Pancreas (tissue), 10 donors: ENCODE data around the gene PEX7. TPM values are rescaled to one million over a fixed set of nuclear protein-coding genes. Genes with fewer than 3 reads are reported as not detected.

Source experiments
- ATAC-seq, 4 donors: fragments of 200-7000 bp; cut with Tn5 transposase; one replicate each; pipeline versions ENCODE4 v1.8.0 to v1.9.1; 2020; ENCODE audit warnings: mild to moderate bottlenecking in 4 of 4, moderate library complexity in 4 of 4
- DNase-seq, 6 donors: peaks; one replicate each; pipeline ENCODE4 v3.0.0-alpha.2; 2020
- FAIRE-seq: peaks from 2 replicates; lab custom pipeline; 2012; peaks lifted over from hg19 to GRCh38; lab: Jason Lieb, UNC
- H3K27ac ChIP-seq, 4 donors: fragments of 200-600 bp; sonication (generic); 1 replicate in 3 of 4; 2 replicates in 1 of 4; pipeline versions ENCODE4 v1.5.0 to v1.8.0; 2020
- H3K27me3 ChIP-seq, 4 donors: fragments of 200-600 bp; one replicate each; pipeline ENCODE4 v1.8.0; 2021
- H3K36me3 ChIP-seq, 3 donors: fragments of 200-600 bp; sonication (generic) in 1 of 3; one replicate each; pipeline versions ENCODE4 v1.5.0 to v1.8.0; 2020 to 2021
- H3K4me1 ChIP-seq, 3 donors: fragments of 200-600 bp; one replicate each; pipeline ENCODE4 v1.8.0; 2021
- H3K4me3 ChIP-seq, 4 donors: fragments of 200-600 bp; sonication (generic) in 2 of 4; one replicate each; pipeline versions ENCODE4 v1.5.0 to v1.8.0; 2020 to 2021
- H3K9me3 ChIP-seq, 4 donors: fragments of 200-600 bp; one replicate each; pipeline ENCODE4 v1.8.0; 2021
- WGBS, 2 donors: extraction: QIAGEN DNeasy Blood & Tissue Kit; methylation state at CpG; one replicate each; pipeline ENCODE4 v1.1.7; 2013; 5-methylcytosine and 5-hydroxymethylcytosine counted together
- intact Hi-C, 3 donors: fragments of 100-400 bp; cut with DNase I; formaldehyde crosslinking; loops; one replicate each; pipeline versions ENCODE4 v1.11.1 to v1.14.2; 2022
- polyA plus RNA-seq, 2 donors: library from polyadenylated mRNA; stranded (reverse); fragments of 200-250 nt; gene quantifications; one replicate each; pipeline ENCODE4 v1.2.3, GENCODE V29; 2013
- total RNA-seq, 6 donors: library from RNA; stranded (reverse); fragmentation: NEBNext Ultra II Directional in 4 of 6; extraction: Animal tissue kit (Norgen Biotek cat#: 25700) in 4 of 6; gene quantifications; one replicate each; pipeline versions ENCODE4 v1.2.1 to v1.2.4, GENCODE V29; 2021 to 2023
- TF ChIP-seq, protein P1 (sequence below), 4 donors: fragments of 200-600 bp; sonication (generic) in 3 of 4; IDR thresholded peaks; one replicate each; pipeline versions ENCODE4 v1.5.0 to v1.8.0; 2021; ENCODE audit warnings: antibody characterized with exemption in 4 of 4
- donor health status: healthy with polysubstance abuse.
- donor health status: DM: no; HTN: no; CAD: no; lungs with moderate emphysema.
- donor health status: DM: no; HTN: no; CAD: no.
- donor health status: control.
- donor health status: control.
- donor health status: Bipolar disorder and iron deficiency.
- donor health status: DM: yes; HTN: yes; CAD: no.
- donor health status: DM: no; HTN: no; CAD: no.
- donor health status: DM: no; HTN: no; CAD: no.
- donor health status: DM: yes; HTN: yes; CAD: no.

PEX7 gene
- total and polyA plus RNA-seq, 8 donors: 3.9 to 9.3 (median 6.8) TPM

DNA sequence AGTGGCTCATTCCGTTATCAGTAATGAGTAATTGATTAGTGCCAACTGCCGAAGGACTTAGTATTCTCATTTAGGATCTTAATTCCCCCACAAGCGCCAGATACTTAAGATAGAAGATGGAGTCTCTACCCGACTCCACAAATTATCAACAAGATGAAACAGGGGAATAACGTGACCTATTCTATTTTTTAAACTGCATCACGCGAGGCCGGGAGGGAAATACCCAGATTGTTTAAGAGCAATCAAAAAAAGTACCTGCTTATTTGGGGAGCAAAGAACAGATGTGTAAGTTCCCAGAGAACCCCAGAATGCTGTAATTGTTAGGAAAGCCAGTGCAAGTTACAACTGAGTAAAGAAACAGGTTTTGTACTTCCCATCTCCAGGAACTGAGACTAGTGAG is 29.0 kb upstream of the PEX7 start:
- H3K9me3 ChIP-seq: no peaks in the 10 kb centered on the region
- H3K4me1 ChIP-seq: peaks cover 0 to 5% (median 2%) of the 10 kb centered on the region in 3 donors
- ATAC-seq: no peak
- H3K27me3 ChIP-seq: no peaks in the 10 kb centered on the region
- H3K36me3 ChIP-seq: no peaks in the 10 kb centered on the region
- TF ChIP-seq, protein P1, sequence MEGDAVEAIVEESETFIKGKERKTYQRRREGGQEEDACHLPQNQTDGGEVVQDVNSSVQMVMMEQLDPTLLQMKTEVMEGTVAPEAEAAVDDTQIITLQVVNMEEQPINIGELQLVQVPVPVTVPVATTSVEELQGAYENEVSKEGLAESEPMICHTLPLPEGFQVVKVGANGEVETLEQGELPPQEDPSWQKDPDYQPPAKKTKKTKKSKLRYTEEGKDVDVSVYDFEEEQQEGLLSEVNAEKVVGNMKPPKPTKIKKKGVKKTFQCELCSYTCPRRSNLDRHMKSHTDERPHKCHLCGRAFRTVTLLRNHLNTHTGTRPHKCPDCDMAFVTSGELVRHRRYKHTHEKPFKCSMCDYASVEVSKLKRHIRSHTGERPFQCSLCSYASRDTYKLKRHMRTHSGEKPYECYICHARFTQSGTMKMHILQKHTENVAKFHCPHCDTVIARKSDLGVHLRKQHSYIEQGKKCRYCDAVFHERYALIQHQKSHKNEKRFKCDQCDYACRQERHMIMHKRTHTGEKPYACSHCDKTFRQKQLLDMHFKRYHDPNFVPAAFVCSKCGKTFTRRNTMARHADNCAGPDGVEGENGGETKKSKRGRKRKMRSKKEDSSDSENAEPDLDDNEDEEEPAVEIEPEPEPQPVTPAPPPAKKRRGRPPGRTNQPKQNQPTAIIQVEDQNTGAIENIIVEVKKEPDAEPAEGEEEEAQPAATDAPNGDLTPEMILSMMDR (IDR thresholded peaks at IDR 0.05): no peak
- no peak for FAIRE-seq
- 5 to 7% methylated on average over 8 of the region's 8 CpGs for WGBS, 2 donors
- intact Hi-C loops: loop anchor here in 2 of 3 donors (5.0 to 10.0 kb wide), 2 partner anchors 146 to 209 kb away; no protein-coding TSS in a partner anchor
- DNase-seq: no peak
- H3K27ac ChIP-seq: peak overlapping the region; percentile 95 to 99 (median 98)
- peak overlapping the region; percentile 62 to 91 (median 86) for H3K4me3 ChIP-seq

DNA sequence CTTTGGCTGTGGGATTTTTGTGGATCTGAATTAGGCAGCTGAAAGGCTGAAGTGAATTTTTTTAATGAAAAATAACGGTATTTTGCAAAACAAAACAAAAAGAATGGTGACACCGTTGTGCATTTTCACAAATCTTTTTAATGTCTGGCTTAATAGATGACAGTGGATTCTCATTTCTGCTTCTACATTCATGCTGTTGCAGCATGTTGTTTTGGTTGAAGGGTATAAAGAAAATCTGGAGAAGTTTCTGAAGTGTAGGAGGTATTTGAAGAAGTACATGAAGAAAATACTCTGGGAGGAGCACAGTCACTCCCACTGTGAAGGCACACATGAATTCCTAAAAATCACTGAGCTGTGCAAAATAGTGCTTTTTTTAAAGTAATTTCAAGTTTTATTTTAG is 27.0 kb upstream of the PEX7 start:
- Histone ChIP-seq H3K36me3 (no peaks in the 10 kb centered on the region), H3K4me3 (no peak overlapping the region), H3K9me3 (no peaks in the 10 kb centered on the region), H3K27ac (no peak overlapping the region), H3K4me1 (no peaks in the 10 kb centered on the region), H3K27me3 (no peaks in the 10 kb centered on the region)
- no peak for DNase-seq
- intact Hi-C loops: loop anchor here in 1 of 3 donors (10.0 kb wide), 1 partner anchor 211 kb away; no protein-coding TSS in a partner anchor
- no peak for ATAC-seq
- TF ChIP-seq, protein P1 (IDR thresholded peaks at IDR 0.05): no peak
- FAIRE-seq: no peak
- 82 to 91% methylated on average over 2 of the region's 2 CpGs for WGBS, 2 donors

DNA sequence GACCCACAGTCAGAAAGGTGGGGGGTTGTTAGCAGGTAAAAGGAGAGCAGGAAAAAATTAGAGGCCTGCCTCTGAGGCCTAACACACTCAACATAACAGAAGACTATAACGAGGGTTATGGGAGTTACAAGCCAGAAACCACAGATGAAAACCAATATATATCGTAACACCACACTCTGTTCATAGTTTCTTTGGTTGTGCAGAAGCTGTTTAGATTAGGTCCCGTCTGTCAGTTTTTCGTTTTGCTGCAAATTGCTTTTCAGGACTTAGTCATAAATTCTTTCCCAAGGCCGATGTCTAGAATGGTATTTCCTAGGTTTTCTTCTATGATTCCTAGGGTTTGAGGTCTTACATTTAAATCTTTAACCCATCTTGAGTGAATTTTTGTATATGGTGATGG is 26.4 kb upstream of the PEX7 start:
- Histone ChIP-seq H3K27me3 (no peaks in the 10 kb centered on the region), H3K9me3 (no peaks in the 10 kb centered on the region), H3K27ac (no peak overlapping the region), H3K4me3 (no peak overlapping the region), H3K4me1 (no peaks in the 10 kb centered on the region), H3K36me3 (no peaks in the 10 kb centered on the region)
- ATAC-seq (no peak), FAIRE-seq (no peak), DNase-seq (no peak)
- intact Hi-C loops: loop anchor here in 1 of 3 donors (10.0 kb wide), 1 partner anchor 211 kb away; no protein-coding TSS in a partner anchor
- TF ChIP-seq, protein P1 (IDR thresholded peaks at IDR 0.05): no peak
- WGBS, 2 donors: 93 to 94% methylated on average over 5 of the region's 5 CpGs

DNA sequence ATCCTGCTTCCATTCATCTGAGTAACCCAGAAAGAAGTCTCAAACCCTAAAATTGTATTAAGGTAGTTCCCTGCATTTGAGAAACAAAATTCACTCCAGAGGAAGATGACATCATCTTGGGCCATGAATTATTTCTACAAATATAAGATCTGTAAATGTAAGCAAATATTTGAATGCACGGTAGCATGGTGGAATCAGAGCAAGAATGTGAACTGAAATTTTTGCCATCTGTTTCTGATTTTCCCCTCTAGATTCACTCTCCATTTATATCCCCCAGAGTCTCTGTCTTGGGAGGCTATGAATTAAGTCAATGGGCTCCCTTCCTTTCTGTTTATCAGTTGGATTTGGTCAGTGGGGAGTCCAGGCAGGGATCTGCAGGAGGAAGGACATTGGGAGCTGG is 24.3 kb upstream of the PEX7 start:
- Histone ChIP-seq H3K9me3 (no peaks in the 10 kb centered on the region), H3K36me3 (no peaks in the 10 kb centered on the region), H3K27me3 (no peaks in the 10 kb centered on the region), H3K4me1 (no peaks in the 10 kb centered on the region), H3K27ac (no peak overlapping the region), H3K4me3 (no peak overlapping the region)
- no peak for DNase-seq
- no peak for FAIRE-seq
- no peak for ATAC-seq
- TF ChIP-seq, protein P1 (IDR thresholded peaks at IDR 0.05): no peak
- 93 to 98% methylated on average over 1 of the region's 1 CpG for WGBS, 2 donors
- intact Hi-C loops: loop anchor here in 1 of 3 donors (10.0 kb wide), 1 partner anchor 213 kb away; no protein-coding TSS in a partner anchor

DNA sequence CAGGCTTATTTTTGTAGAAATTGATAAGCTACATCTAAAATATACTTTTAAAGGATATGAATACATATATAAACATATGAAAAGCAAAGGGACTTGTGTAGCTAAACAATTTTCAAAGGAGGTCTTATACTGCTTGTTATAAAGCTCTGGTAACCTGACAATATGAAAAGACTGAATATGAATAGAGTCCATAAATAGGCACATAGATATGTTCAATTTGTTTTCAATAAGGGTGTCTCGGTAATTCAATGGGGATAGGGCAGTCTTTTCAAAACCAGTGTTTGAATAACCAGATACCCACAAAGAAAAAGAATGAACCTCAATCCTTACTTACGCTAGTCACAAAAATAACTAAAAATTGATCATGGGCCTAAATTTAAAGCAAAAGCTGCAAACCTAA is 20.8 kb upstream of the PEX7 start:
- H3K9me3 ChIP-seq: no peaks in the 10 kb centered on the region
- H3K4me3 ChIP-seq: no peak overlapping the region
- 92 to 97% methylated on average over 2 of the region's 2 CpGs for whole genome bisulfite sequencing, 2 donors
- DNase-seq (no peak), ATAC-seq (no peak), FAIRE-seq (no peak)
- H3K4me1 ChIP-seq: no peaks in the 10 kb centered on the region
- no peaks in the 10 kb centered on the region for H3K36me3 ChIP-seq
- intact Hi-C loops: no loop called here
- H3K27me3 ChIP-seq: no peaks in the 10 kb centered on the region
- TF ChIP-seq, protein P1 (IDR thresholded peaks at IDR 0.05): no peak
- H3K27ac ChIP-seq: no peak overlapping the region
